Measurements from ENCODE around the gene MAD2L2.

GRCh38 chr1:11629184-11630016 is 51.5 kb downstream of the MAD2L2 start:
- TF ChIP-seq, protein P1, sequence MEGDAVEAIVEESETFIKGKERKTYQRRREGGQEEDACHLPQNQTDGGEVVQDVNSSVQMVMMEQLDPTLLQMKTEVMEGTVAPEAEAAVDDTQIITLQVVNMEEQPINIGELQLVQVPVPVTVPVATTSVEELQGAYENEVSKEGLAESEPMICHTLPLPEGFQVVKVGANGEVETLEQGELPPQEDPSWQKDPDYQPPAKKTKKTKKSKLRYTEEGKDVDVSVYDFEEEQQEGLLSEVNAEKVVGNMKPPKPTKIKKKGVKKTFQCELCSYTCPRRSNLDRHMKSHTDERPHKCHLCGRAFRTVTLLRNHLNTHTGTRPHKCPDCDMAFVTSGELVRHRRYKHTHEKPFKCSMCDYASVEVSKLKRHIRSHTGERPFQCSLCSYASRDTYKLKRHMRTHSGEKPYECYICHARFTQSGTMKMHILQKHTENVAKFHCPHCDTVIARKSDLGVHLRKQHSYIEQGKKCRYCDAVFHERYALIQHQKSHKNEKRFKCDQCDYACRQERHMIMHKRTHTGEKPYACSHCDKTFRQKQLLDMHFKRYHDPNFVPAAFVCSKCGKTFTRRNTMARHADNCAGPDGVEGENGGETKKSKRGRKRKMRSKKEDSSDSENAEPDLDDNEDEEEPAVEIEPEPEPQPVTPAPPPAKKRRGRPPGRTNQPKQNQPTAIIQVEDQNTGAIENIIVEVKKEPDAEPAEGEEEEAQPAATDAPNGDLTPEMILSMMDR (IDR thresholded peaks at IDR 0.05) = no peak
- TF ChIP-seq POLR2AphosphoS5 (IDR thresholded peaks at IDR 0.05) (no peak), POLR2A (IDR thresholded peaks at IDR 0.05) (no peak), EP300 (IDR thresholded peaks at IDR 0.05) (no peak)

Measured in upper lobe of left lung (tissue), 4 donors.